GM10847 (cell line): ENCODE data around the gene AATK.

Experiments used
- POLR2A ChIP-seq: IDR thresholded peaks from 2 replicates; pipeline ENCODE4 v1.6.1; 2011; ENCODE audit not compliant: insufficient read length; ENCODE audit errors: extremely low read depth

AATK gene

DNA sequence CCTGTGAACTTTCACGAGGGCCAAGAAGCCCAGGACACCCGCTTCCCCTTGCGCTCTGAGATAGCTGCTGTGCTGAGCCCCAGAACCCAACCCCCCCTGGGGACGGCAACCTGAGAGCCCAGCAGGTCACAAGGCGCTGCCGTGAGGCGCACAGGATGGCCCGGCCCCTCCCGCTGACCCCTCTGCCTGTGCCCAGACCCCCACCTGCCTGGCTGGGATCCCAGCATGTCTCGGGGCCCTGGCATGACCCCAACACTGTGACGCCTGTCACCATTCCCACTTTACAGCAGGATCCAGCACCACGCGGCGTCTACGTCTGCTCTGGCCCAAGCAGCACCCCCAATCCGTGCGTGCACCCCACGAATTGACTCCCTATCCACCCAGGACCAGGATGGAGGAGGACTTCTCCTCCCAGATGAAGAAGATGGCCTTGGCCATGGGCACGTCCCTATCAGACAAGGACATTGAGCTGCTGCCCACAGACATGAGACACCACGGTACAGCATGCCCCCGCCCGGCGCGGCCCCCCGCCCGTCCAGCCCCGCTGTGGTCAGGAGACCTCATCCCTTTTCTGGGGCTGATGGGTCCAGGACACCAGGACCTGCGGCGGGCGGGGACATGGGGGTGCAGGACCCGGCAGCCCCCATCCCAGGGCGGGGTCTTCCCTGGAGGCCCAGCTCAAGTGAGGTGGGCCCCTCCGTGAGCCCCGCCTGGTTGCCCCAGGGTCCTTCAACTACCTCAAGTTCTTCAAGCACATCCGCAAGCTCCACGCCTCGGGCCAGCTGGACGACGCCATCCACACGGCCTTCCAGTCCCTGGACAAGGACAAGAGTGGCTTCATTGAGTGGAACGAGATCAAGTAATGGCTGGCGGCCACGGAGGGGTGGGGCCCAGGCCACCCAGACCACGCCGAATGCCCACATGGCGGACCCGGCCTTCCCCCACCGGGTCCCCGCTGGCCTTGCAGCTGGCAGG lies 15.1 kb upstream of the AATK start:
- TF ChIP-seq POLR2A, result no peak

DNA sequence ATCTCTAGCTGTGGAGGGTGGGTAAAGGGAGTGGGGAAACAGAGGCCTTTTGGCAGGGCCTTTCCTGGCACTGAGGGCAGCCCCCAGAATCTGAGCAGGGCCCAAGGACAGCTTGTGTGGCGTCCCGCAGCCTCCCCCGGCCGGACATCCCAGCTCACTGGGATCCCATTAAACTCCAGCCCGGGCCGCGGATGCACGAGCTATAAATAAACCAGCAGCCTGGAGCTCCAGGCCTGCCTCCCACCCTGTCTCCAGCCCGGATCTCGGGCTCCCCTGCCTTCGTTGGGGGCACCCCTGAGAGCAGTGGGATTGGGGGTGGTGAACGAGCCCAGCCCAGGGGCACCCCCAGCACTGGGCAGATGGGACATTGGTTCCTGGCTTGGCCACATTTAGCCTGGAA lies 13.8 kb upstream of the AATK start:
- TF ChIP-seq POLR2A, result no peak

GRCh38 chr17:81179220-81179619 lies 13.2 kb upstream of the AATK start:
- no peak for TF ChIP-seq POLR2A

GRCh38 chr17:81178136-81179091 lies 12.4 kb upstream of the AATK start:
- TF ChIP-seq POLR2A, result no peak

DNA sequence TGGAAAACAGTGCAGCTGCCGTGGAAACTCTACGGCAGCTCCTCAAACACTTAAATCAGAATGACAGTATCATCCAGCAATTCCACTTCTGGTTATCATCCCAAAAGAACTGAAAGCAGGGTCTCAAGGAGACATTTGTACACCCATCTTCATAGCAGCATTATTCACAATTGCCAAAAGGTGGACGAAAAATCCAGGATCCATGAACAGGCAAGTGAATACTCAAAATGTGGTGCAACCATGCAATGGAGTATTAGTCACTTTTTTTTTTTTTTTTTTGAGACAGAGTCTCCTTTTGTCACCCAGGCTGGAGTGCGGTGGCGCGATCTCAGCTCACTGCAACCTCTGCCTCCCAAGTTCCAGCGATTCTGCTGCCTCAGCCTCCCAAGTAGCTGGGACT lies 10.6 kb upstream of the AATK start:
- TF ChIP-seq POLR2A, result no peak

DNA sequence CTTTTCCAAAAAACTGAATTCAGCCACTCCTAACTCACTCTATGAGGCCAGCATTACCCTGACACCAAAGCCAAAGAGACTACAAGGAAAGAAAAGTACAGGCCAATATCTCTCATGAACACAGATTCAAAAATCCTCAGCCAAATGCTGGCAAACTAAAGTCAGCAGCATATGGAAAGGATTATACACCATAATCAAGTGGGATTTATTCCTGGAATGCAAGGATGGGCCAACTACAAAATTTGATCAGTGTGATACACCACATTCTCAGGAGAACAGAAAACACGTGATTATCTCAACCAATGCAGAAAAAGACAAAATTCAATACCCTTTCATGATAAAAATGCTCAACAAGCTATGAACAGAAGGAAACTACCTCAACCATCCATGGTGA lies 7.7 kb upstream of the AATK start:
- TF ChIP-seq POLR2A, result no peak

- no peak for TF ChIP-seq POLR2A
Observed at GRCh38 chr17:81173052-81173761, 7.2 kb upstream of the AATK start.

DNA sequence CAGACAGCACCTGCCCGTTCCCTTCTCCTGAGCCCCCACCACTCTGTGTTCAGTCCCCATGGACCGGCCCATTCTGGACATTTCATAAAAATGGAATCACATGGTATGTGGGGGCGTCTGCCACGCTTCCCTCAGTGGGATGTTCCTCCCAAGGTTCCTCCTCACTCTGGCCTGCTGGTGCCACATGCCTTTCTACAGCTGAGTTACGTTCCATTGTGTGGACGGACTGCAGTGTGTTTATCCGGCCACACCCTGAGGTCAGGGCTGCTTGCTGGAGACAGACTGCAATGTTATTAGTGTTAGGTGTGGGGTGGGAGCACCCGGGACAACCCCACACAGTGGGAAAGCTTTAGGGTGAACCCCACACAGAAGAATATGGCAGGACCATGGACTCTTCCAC lies 5.9 kb upstream of the AATK start:
- TF ChIP-seq POLR2A, result no peak

- TF ChIP-seq POLR2A, result no peak
Observed at GRCh38 chr17:81170727-81171494, 4.9 kb upstream of the AATK start.

GRCh38 chr17:81169870-81170309 lies 3.9 kb upstream of the AATK start:
- TF ChIP-seq POLR2A, result no peak

GRCh38 chr17:81167638-81168037 lies 1.6 kb upstream of the AATK start:
- no peak for TF ChIP-seq POLR2A

DNA sequence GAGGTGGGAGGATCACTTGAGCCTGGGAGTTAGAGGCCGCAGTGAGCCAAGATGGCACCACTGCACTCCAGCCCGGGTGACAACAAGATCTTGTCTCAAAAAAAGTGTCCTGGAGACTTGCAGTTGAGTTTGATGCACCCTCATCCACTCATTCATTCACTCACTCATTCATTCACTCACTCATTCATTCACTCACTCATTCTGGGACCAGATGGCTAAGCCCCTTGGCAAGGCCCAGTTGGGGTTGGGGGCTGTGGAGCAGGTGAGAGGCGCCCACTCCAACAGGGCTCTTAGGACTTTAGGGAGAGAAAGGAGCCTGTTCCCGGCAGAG lies 1.1 kb upstream of the AATK start:
- TF ChIP-seq POLR2A, result no peak

DNA sequence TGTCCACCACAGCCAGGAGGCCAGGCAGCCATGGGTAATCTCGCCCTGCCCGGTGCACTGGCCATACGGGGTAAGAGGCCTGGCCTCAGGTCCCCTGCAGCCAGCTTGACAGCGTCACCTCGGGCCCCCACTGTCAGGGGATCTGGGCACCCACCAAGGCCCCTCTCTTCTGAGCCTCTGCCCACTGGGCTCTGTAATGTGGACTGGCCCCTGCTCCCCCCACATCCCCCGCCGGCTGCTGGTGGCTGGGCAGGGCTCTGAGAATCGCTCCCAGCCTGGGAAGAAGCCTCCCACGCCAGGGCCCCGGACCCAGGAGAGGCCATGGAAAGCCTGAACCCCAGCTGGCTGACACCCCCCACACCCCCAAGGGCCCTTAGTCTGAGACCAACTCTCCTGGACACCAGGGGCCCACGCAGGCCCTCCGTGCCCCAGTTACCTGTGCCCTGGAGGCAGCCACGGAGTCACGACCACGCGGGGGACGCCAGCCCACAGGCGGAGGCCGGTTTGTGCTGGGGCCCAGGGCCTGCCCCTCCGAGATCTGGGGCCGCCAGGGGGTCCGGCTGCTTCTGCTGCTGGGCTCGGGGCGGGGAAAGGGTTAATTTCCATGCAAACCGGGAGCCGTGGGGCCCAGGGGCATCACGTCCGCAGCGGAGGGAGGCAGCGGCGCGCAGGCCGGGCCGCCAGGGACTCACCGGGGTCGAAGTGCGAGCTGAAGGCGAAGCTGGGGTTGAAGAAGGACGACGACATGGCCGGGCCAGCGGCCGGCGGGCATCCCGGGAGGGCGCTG lies 582 bp downstream of the AATK start, which contains the start of gene PVALEF:
TSS of gene PVALEF (plus strand) at position 262 of the 787 bp plus-strand sequence. CDS start 15,720 bp downstream, outside the sequence.
- TF ChIP-seq POLR2A, result no peak
